Bronchial epithelial cell (primary cell): ENCODE measurements around the gene TNS4. TPM values are rescaled to one million over a fixed set of nuclear protein-coding genes. Genes with fewer than 3 reads are reported as not detected.

Experiments used
- DNase-seq: peaks from one replicate; pipeline ENCODE4 v3.0.0-alpha.2; 2010; ENCODE audit warnings: low read depth
- FAIRE-seq: peaks from 2 replicates; lab custom pipeline; 2011; peaks lifted over from hg19 to GRCh38; lab: Jason Lieb, UNC
- H3K27me3 ChIP-seq: 2 replicates; pipeline ENCODE4 v1.5.1; 2011; ENCODE audit warnings: low read length; ENCODE audit not compliant: control insufficient read depth, insufficient read depth
- H3K36me3 ChIP-seq: 2 replicates; pipeline ENCODE4 v1.5.1; 2011; ENCODE audit warnings: low read length; ENCODE audit not compliant: control insufficient read depth, insufficient read depth
- H3K4me3 ChIP-seq: 2 replicates; pipeline ENCODE4 v1.5.1; 2011; ENCODE audit warnings: mild to moderate bottlenecking, low read depth, low read length, control low read depth
- CTCF ChIP-seq: IDR thresholded peaks from 2 replicates; pipeline ENCODE4 v1.5.1; 2011; ENCODE audit warnings: mild to moderate bottlenecking, moderate library complexity, low read length, control low read depth, inconsistent platforms; ENCODE audit not compliant: insufficient read depth, severe bottlenecking
- total RNA-seq: library from RNA; depleted of rRNA; stranded (reverse); fragments of >200 nt; gene quantifications from 2 replicates; pipeline ENCODE4 v1.2.1, GENCODE V29; 2014

Gene TNS4
- total RNA-seq, 1 donor from 2014 or later = 27.1 TPM

DNA sequence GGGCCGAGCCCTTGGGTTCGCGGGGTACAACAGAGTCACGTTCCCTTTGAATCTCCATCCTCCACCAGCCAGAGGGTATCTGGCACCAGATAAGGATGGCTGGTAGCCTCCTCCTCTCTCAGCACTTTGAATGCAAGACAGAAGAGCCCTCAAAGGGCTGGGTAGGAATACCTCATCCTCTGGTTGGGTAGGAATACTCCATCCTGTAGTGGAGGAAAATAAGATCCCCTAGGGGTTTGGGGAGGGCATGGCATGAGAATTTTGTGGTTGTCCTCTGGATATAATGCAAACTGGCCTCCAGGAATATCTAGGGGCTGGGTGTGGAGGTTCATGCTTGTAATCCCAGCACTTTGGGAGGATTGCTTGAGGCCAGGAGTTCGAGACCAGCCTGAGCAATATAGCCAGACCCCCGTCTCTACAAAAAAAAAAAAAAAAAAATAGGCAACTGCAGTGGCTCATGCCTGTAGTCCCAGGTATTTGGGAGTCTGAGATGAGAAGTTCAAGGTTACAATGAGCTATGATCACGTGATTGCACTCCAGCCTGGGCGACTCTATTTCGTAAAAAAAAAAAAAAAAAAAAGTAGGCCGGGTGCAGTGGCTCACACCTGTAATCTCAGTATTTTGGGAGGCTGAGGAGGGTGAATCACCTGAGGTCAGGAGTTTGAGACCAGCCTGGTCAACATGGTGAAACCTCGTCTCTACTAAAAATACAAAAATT, 55.5 kb downstream of the TNS4 start:
- FAIRE-seq (no peak), DNase-seq (no peak)
- no peaks in the 10 kb centered on the region for H3K36me3 ChIP-seq
- H3K4me3 ChIP-seq = no peak overlapping the region
- TF ChIP-seq CTCF = no peak
- H3K27me3 ChIP-seq = no peaks in the 10 kb centered on the region

DNA sequence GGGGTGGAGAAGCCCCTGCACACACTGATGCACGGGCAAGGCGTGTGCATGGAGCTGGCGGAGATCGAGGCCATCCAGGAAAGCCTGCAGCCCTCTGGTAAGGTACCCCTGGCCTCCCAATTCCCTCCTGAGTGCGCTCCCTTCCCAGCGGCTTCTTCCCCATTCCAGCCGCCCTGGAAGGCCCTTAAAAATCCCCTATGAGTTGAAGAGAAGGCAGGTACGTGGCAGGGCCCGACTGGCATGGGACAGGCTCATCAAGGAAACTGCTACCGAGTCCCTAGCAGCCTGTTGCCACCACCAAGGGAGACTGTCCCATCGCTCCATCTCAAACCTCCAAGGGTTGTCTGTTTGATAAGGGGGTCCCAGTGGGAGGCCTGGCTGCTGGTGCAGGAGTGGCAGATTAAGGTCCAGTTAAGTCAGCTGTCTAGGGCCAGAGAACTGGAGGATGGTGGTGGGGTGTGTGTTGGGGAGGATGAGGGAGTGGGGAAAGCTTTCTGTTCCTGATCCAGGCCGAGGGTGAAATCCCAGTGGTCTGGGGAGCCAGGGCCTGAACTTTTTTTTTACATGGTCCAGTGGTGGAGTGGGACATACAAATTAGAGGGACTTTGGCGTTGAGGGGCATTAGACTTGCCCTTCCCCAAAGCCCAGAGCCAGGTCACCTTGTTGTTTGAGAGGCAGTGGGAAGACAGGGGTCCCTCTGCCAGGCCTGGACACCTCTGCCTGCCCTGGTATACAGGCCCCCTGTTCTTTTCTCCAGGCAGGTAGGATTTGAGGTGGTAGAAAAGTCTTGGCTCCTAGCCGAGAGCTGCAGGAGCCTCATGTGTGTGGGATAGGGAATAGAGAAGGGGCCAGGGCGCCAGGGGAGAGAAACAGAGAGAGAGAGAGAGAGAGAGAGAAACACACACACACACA, 57.2 kb downstream of the TNS4 start:
- FAIRE-seq (no peak), DNase-seq (no peak)
- no peaks in the 10 kb centered on the region for H3K36me3 ChIP-seq
- peak overlapping the region; percentile 48 for H3K4me3 ChIP-seq
- no peak for TF ChIP-seq CTCF
- H3K27me3 ChIP-seq = peaks cover 2% of the 10 kb centered on the region

- DNase-seq (peak; percentile 37), FAIRE-seq (no peak)
- Histone ChIP-seq H3K27me3 (peaks cover 2% of the 10 kb centered on the region), H3K36me3 (no peaks in the 10 kb centered on the region), H3K4me3 (peak within 1 kb of the TSS; percentile 48)
- peak; percentile 72 for TF ChIP-seq CTCF
Measured at GRCh38 chr17:40443196-40443987, 58.0 kb downstream of the TNS4 start, which contains the start of gene IGFBP4. Gene IGFBP4, plus strand, starts transcription at chr17:40443450. Its CDS starts 286 bp downstream, at chr17:40443736.

GRCh38 chr17:40442392-40443195, 58.8 kb downstream of the TNS4 start:
- H3K27me3 ChIP-seq = peaks cover 2% of the 10 kb centered on the region
- H3K4me3 ChIP-seq = peak overlapping the region; percentile 48
- FAIRE-seq = no peak
- no peak for TF ChIP-seq CTCF
- H3K36me3 ChIP-seq = no peaks in the 10 kb centered on the region
- peak; percentile 23 for DNase-seq

DNA sequence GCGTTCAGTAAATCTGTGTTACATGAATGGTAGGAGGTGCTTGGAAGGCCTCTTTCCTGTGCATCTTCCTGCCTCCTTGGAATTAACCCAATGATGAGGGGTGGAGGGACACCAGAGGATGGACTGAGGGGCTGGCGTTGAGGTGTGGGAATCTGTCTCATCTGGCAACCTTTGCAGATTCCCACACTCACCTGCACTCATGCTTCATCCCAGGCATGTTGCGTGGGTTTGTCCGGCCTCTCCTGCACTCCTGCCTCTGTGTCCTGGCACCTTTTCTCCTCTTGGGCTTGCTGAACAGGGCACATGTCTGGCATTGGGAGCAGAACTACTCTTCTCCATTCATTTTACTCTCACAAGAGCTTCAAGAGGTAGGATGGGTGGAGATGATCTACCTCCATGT, 61.3 kb downstream of the TNS4 start:
- TF ChIP-seq CTCF = no peak
- DNase-seq (no peak), FAIRE-seq (no peak)
- H3K27me3 ChIP-seq = peaks cover 3% of the 10 kb centered on the region
- H3K4me3 ChIP-seq = no peak overlapping the region
- no peaks in the 10 kb centered on the region for H3K36me3 ChIP-seq
